GM18505 (cell line): ENCODE results near the gene RBMS3.

Source experiments
- ATAC-seq: cut with Tn5 transposase; IDR thresholded peaks from one replicate; pipeline ENCODE4 v1.9.1; 2021; ENCODE audit not compliant: unreplicated experiment
- POLR2A ChIP-seq: IDR thresholded peaks from 4 replicates; pipeline ENCODE4 v1.6.1; 2011; ENCODE audit warnings: borderline replicate concordance; ENCODE audit not compliant: insufficient read depth, insufficient read length; ENCODE audit errors: extremely low read depth

The RBMS3 gene

GRCh38 chr3:29822071-29822470, 541.2 kb downstream of the RBMS3 start:
- TF ChIP-seq POLR2A: no peak
- ATAC-seq: no peak

- ATAC-seq: no peak
Measured at GRCh38 chr3:29823233-29823632, 542.4 kb downstream of the RBMS3 start.

GRCh38 chr3:29826712-29827111, 545.8 kb downstream of the RBMS3 start:
- no peak for TF ChIP-seq POLR2A
- no peak for ATAC-seq

More at GRCh38 chr3:29823233-29823632, 542.4 kb downstream of the RBMS3 start:
- TF ChIP-seq POLR2A: no peak

- no peak for ATAC-seq
- TF ChIP-seq POLR2A: no peak
Measured at GRCh38 chr3:29827756-29828155, 546.9 kb downstream of the RBMS3 start.

- ATAC-seq: no peak
- TF ChIP-seq POLR2A: no peak
Measured at GRCh38 chr3:29829340-29829739, 548.5 kb downstream of the RBMS3 start.

- no peak for ATAC-seq
- no peak for TF ChIP-seq POLR2A
Measured at GRCh38 chr3:29850641-29851040, 569.8 kb downstream of the RBMS3 start.

GRCh38 chr3:29852767-29853166, 571.9 kb downstream of the RBMS3 start:
- TF ChIP-seq POLR2A: no peak
- ATAC-seq: no peak

- ATAC-seq: no peak
- no peak for TF ChIP-seq POLR2A
Measured at GRCh38 chr3:29853841-29854397, 573.0 kb downstream of the RBMS3 start.

GRCh38 chr3:29854821-29855220, 574.0 kb downstream of the RBMS3 start:
- no peak for TF ChIP-seq POLR2A
- ATAC-seq: no peak

GRCh38 chr3:29859726-29860270, 578.9 kb downstream of the RBMS3 start:
- no peak for TF ChIP-seq POLR2A

GRCh38 chr3:29864809-29865208, 583.9 kb downstream of the RBMS3 start:
- TF ChIP-seq POLR2A: no peak
- no peak for ATAC-seq

More at GRCh38 chr3:29859726-29860270, 578.9 kb downstream of the RBMS3 start:
- ATAC-seq: no peak

GRCh38 chr3:29868543-29869101, 587.8 kb downstream of the RBMS3 start:
- ATAC-seq: no peak
- no peak for TF ChIP-seq POLR2A

- no peak for ATAC-seq
- no peak for TF ChIP-seq POLR2A
Measured at GRCh38 chr3:29870136-29870535, 589.3 kb downstream of the RBMS3 start.

GRCh38 chr3:29871087-29871486, 590.2 kb downstream of the RBMS3 start:
- ATAC-seq: no peak
- no peak for TF ChIP-seq POLR2A
